Measurements from ENCODE around the gene THSD7A. TPM values are rescaled to one million over a fixed set of nuclear protein-coding genes. Genes with fewer than 3 reads are reported as not detected.

THSD7A gene
- total and polyA plus RNA-seq, 7 donors, result 0.06 to 1.4 (median 0.21) TPM

- WGBS, 3 donors, result 70 to 79% (median 74%) methylated on average over 4 of the region's 4 CpGs
- no peak for DNase-seq
- TF ChIP-seq, protein P1, sequence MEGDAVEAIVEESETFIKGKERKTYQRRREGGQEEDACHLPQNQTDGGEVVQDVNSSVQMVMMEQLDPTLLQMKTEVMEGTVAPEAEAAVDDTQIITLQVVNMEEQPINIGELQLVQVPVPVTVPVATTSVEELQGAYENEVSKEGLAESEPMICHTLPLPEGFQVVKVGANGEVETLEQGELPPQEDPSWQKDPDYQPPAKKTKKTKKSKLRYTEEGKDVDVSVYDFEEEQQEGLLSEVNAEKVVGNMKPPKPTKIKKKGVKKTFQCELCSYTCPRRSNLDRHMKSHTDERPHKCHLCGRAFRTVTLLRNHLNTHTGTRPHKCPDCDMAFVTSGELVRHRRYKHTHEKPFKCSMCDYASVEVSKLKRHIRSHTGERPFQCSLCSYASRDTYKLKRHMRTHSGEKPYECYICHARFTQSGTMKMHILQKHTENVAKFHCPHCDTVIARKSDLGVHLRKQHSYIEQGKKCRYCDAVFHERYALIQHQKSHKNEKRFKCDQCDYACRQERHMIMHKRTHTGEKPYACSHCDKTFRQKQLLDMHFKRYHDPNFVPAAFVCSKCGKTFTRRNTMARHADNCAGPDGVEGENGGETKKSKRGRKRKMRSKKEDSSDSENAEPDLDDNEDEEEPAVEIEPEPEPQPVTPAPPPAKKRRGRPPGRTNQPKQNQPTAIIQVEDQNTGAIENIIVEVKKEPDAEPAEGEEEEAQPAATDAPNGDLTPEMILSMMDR (IDR thresholded peaks at IDR 0.05), result no peak
These were observed 242.7 kb downstream of the THSD7A start for GRCh38 chr7:11589251-11589650.

DNA sequence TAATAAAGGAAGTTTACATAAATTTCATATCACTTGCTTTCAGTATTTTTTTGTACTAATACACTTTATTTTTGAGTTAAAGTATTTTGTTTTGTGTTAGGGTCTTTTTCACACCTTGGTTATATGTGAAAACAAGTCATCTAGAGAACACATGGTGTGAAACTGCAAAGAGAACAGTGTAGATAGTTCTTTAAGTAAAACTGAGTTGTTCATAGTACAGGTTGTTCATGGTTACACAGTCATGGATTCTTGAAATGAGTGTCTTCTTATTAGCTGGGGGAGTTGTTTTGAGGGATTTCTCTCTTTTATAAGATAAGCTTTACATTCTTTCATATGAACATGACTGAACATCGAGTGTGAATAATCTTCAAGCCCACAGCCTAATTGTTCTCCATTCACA lies 244.2 kb downstream of the THSD7A start:
- no peak for ATAC-seq
- intact Hi-C loops (cut with DNase I), result no loop called here
- H3K27ac ChIP-seq, result no peak overlapping the region
- H3K36me3 ChIP-seq (ENCODE audit: insufficient read depth in 1 of 2, low read depth in 1 of 2), result no peaks in the 10 kb centered on the region
- 44 to 55% (median 52%) methylated on average over 1 of the region's 1 CpG for WGBS, 3 donors
- no peaks in the 10 kb centered on the region for H3K9me3 ChIP-seq
- no peak overlapping the region for H3K4me3 ChIP-seq
- DNase-seq, result no peak
- TF ChIP-seq, protein P1 (IDR thresholded peaks at IDR 0.05), result no peak
- no peaks in the 10 kb centered on the region for H3K27me3 ChIP-seq (ENCODE audit: insufficient read depth in 3 of 3, low read length in 2 of 3)
- no peaks in the 10 kb centered on the region for H3K4me1 ChIP-seq

More at GRCh38 chr7:11589251-11589650, 242.7 kb downstream of the THSD7A start:
- Histone ChIP-seq H3K36me3 (ENCODE audit: insufficient read depth in 1 of 2, low read depth in 1 of 2) (no peaks in the 10 kb centered on the region), H3K9me3 (no peaks in the 10 kb centered on the region), H3K27me3 (ENCODE audit: insufficient read depth in 3 of 3, low read length in 2 of 3) (no peaks in the 10 kb centered on the region), H3K4me3 (no peak overlapping the region), H3K4me1 (no peaks in the 10 kb centered on the region), H3K27ac (no peak overlapping the region)
- no peak for ATAC-seq
- intact Hi-C loops (cut with DNase I), result no loop called here

DNA sequence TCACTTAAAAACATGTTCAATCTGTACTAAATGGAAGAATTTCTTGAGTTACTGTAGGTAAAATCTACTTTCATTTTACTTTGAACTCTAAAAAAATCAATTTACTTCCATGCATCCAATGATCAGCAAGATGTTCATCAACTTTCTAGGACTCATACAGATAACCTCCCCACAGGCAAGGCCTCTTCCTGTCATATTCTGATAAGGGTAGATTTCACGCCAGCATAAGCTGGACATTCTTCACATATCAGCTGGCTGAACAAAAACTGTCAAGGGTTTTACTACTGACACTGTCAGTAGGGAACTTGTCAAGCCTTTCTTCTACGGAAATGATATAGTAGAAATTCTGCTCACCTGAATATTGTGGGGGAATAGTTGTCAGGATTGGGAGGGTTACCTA lies 244.9 kb downstream of the THSD7A start:
- no peaks in the 10 kb centered on the region for H3K9me3 ChIP-seq
- no peak for ATAC-seq
- H3K27me3 ChIP-seq (ENCODE audit: insufficient read depth in 3 of 3, low read length in 2 of 3), result no peaks in the 10 kb centered on the region
- H3K36me3 ChIP-seq (ENCODE audit: insufficient read depth in 1 of 2, low read depth in 1 of 2), result no peaks in the 10 kb centered on the region
- intact Hi-C loops (cut with DNase I), result no loop called here
- no peak for DNase-seq
- TF ChIP-seq, protein P1 (IDR thresholded peaks at IDR 0.05), result no peak
- H3K4me1 ChIP-seq, result no peaks in the 10 kb centered on the region
- no peak overlapping the region for H3K4me3 ChIP-seq
- H3K27ac ChIP-seq, result no peak overlapping the region
- 79 to 88% (median 87%) methylated on average over 2 of the region's 2 CpGs for WGBS, 3 donors

GRCh38 chr7:11584406-11585031 lies 247.5 kb downstream of the THSD7A start:
- Histone ChIP-seq H3K36me3 (ENCODE audit: insufficient read depth in 1 of 2, low read depth in 1 of 2) (no peaks in the 10 kb centered on the region), H3K4me3 (no peak overlapping the region), H3K4me1 (no peaks in the 10 kb centered on the region), H3K27ac (no peak overlapping the region), H3K9me3 (no peaks in the 10 kb centered on the region), H3K27me3 (ENCODE audit: insufficient read depth in 3 of 3, low read length in 2 of 3) (no peaks in the 10 kb centered on the region)
- ATAC-seq, result no peak
- intact Hi-C loops (cut with DNase I), result no loop called here
- TF ChIP-seq, protein P1 (IDR thresholded peaks at IDR 0.05), result no peak
- no peak for DNase-seq
- 26 to 53% (median 51%) methylated on average over 2 of the region's 2 CpGs for WGBS, 3 donors

DNA sequence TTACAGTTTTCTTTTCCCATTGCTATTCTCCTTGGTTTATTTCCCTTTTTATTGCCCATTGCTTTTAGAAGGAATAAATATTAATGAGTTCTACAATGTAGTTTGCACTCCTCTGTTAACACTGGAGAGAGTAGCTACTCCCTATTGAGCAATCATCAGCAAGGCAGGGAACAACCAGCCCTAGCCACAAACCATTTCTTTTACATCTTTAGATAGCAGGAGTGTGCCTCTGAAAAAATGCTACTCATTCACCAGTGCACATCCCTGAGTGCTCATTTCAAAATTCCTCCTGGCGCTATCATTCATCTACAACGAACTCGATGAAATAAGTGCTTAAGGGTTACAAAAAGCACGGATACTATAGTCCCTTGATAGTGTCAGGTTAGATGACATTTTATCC lies 252.9 kb downstream of the THSD7A start:
- intact Hi-C loops (cut with DNase I), result no loop called here
- Histone ChIP-seq H3K9me3 (no peaks in the 10 kb centered on the region), H3K27ac (no peak overlapping the region), H3K36me3 (ENCODE audit: insufficient read depth in 1 of 2, low read depth in 1 of 2) (no peaks in the 10 kb centered on the region), H3K27me3 (ENCODE audit: insufficient read depth in 3 of 3, low read length in 2 of 3) (no peaks in the 10 kb centered on the region), H3K4me3 (no peak overlapping the region), H3K4me1 (no peaks in the 10 kb centered on the region)
- ATAC-seq, result no peak
- no peak for DNase-seq
- 63 to 73% (median 64%) methylated on average over 4 of the region's 4 CpGs for WGBS, 3 donors
- TF ChIP-seq, protein P1 (IDR thresholded peaks at IDR 0.05), result no peak

All from psoas muscle (tissue), 8 donors.